HepG2 (cell line): ENCODE measurements around the gene ACAA2. TPM values are rescaled to one million over a fixed set of nuclear protein-coding genes. Genes with fewer than 3 reads are reported as not detected.

ENCODE experiments used
- ATAC-seq: fragments of 200-7000 bp; cut with Tn5 transposase; 3 replicates; pipeline ENCODE4 v1.9.1; 2020; ENCODE audit warnings: mild to moderate bottlenecking, moderate library complexity
- BruUV-seq: library from RNA; stranded (reverse); fragments of 400-500 nt; replicated peaks from 2 replicates; lab custom pipeline; 2021; lab: Mats Ljungman, UMichigan
- CTCF ChIA-PET: fragments of 300-600 bp; formaldehyde crosslinking; extraction: SDS; loops from one replicate; lab custom pipeline; 2021; ENCODE audit warnings: low total read pairs, inconsistent platforms, low intra/inter-chr PET ratio; lab: Yijun Ruan, JAX
- POLR2A ChIA-PET: fragments of 350-600 bp; sonication (Branson Sonifier 250); formaldehyde crosslinking; loops from one replicate; lab custom pipeline; 2020; ENCODE audit warnings: antibody characterized with exemption, inconsistent platforms; lab: Yijun Ruan, JAX
- DNase-seq: peaks from one replicate; pipeline ENCODE4 v3.0.0-alpha.2; 2015; ENCODE audit warnings: low spot score
- FAIRE-seq: peaks from 3 replicates; lab custom pipeline; 2011; peaks lifted over from hg19 to GRCh38; lab: Jason Lieb, UNC
- H2AFZ ChIP-seq: one replicate; pipeline ENCODE4 v1.6.1; 2011; ENCODE audit warnings: low read length, inconsistent platforms
- H3K27ac ChIP-seq: fragments of 300-600 bp; 3 replicates; pipeline ENCODE4 v1.8.0; 2011; ENCODE audit warnings: mixed run types, mild to moderate bottlenecking, mixed read lengths, low read length, inconsistent platforms; ENCODE audit not compliant: insufficient read depth; ENCODE audit errors: extremely low read length
- H3K27me3 ChIP-seq, 2 experiments: fragments of 200-600 bp in 1 of 2; 2 replicates in 1 of 2; 3 replicates in 1 of 2; pipeline versions ENCODE4 v1.6.0 to v1.8.0; 2011; ENCODE audit warnings: low read length in 2 of 2, mild to moderate bottlenecking in 2 of 2, moderate library complexity in 2 of 2, inconsistent platforms in 1 of 2; ENCODE audit not compliant: insufficient read depth in 2 of 2, control insufficient read depth in 1 of 2
- H3K36me3 ChIP-seq, 2 experiments: fragments of 200-600 bp in 1 of 2; replicated peaks in 1 of 2; 2 replicates in 1 of 2; 3 replicates in 1 of 2; pipeline versions ENCODE4 v1.5.1 to v1.8.0; 2011; ENCODE audit warnings: low read length in 2 of 2, inconsistent platforms in 1 of 2; ENCODE audit not compliant: insufficient read depth in 2 of 2, control insufficient read depth in 1 of 2
- H3K4me1 ChIP-seq: 2 replicates; pipeline ENCODE4 v1.5.1; 2012; ENCODE audit warnings: low read length, inconsistent platforms; ENCODE audit not compliant: insufficient read depth
- H3K4me2 ChIP-seq: 2 replicates; pipeline ENCODE4 v1.6.0; 2011; ENCODE audit warnings: low read depth, low read length, inconsistent platforms
- H3K4me3 ChIP-seq, 3 experiments: fragments of 200-600 bp in 1 of 3; sonication (generic), shearing (Covaris generic) in 1 of 3; replicated peaks in 1 of 3; 2 replicates each; pipeline ENCODE4 v1.5.1; 2011 to 2016; ENCODE audit warnings: low read length in 3 of 3, inconsistent platforms in 2 of 3, low read depth in 2 of 3, mild to moderate bottlenecking in 2 of 3, control low read depth in 1 of 3, mixed read lengths in 1 of 3; ENCODE audit not compliant: insufficient read depth in 1 of 3
- H3K79me2 ChIP-seq: one replicate; pipeline ENCODE4 v1.6.1; 2011; ENCODE audit warnings: low read length, inconsistent platforms; ENCODE audit not compliant: insufficient read depth
- H3K9ac ChIP-seq: 2 replicates; pipeline ENCODE4 v1.6.0; 2011; ENCODE audit warnings: mild to moderate bottlenecking, low read depth, low read length, inconsistent platforms; ENCODE audit not compliant: insufficient read depth
- H3K9me3 ChIP-seq: 2 replicates; pipeline ENCODE4 v1.5.1; 2012; ENCODE audit warnings: mild to moderate bottlenecking, low read length
- H4K20me1 ChIP-seq: 2 replicates; pipeline ENCODE4 v1.6.0; 2011; ENCODE audit warnings: inconsistent platforms, mild to moderate bottlenecking, low read length, moderate library complexity; ENCODE audit not compliant: insufficient read depth
- ATAD3A ChIP-seq: sonication (generic); formaldehyde crosslinking; IDR thresholded peaks from 2 replicates; pipeline ENCODE4 v1.4.0; 2020; ENCODE audit warnings: missing genetic modification reagents
- CEBPB ChIP-seq: IDR thresholded peaks from 2 replicates; pipeline ENCODE4 v1.6.1; 2011; ENCODE audit warnings: low read depth, low read length, improper control_type of control experiment, borderline replicate concordance
- KDM5A ChIP-seq: fragments of 200-600 bp; sonication (generic); IDR thresholded peaks from 2 replicates; pipeline ENCODE4 v1.7.0; 2018; ENCODE audit warnings: antibody characterized with exemption, mild to moderate bottlenecking, low read length, borderline replicate concordance
- NAIF1 ChIP-seq: sonication (generic); formaldehyde crosslinking; IDR thresholded peaks from 2 replicates; pipeline ENCODE4 v1.5.0; 2020; ENCODE audit warnings: mild to moderate bottlenecking, missing genetic modification reagents, borderline replicate concordance
- TBP ChIP-seq: sonication (generic); formaldehyde crosslinking; IDR thresholded peaks from 2 replicates; pipeline ENCODE4 v1.5.0; 2020; ENCODE audit warnings: missing genetic modification reagents
- TSC22D2 ChIP-seq: sonication (generic); formaldehyde crosslinking; IDR thresholded peaks from 2 replicates; pipeline ENCODE4 v1.5.1; 2020; ENCODE audit warnings: missing genetic modification reagents, mild to moderate bottlenecking, borderline replicate concordance
- ZNF557 ChIP-seq: sonication (generic); formaldehyde crosslinking; IDR thresholded peaks from 2 replicates; pipeline ENCODE4 v1.4.0; 2020; ENCODE audit warnings: missing genetic modification reagents
- ZNF761 ChIP-seq: sonication (generic); formaldehyde crosslinking; conservative IDR thresholded peaks from 2 replicates; pipeline ENCODE4 v1.4.0; 2020; ENCODE audit warnings: mild to moderate bottlenecking, missing genetic modification reagents
- WGBS: methylation state at CpG from one replicate; pipeline ENCODE4 v1.1.6; 2017; ENCODE audit warnings: low lambda C conversion rate; 5-methylcytosine and 5-hydroxymethylcytosine counted together
- in situ Hi-C: cut with HindIII; loops from 2 replicates; pipeline ENCODE4 v1.10.0; 2017; ENCODE audit warnings: low pct_unique_long_range_greater_than_20kb; ENCODE audit not compliant: extremely low pct_ligation_motif_present
- intact Hi-C: fragments of 100-400 bp; cut with micrococcal nuclease; formaldehyde crosslinking; loops from one replicate; pipeline ENCODE4 v1.10.0; 2022; ENCODE audit not compliant: unreplicated experiment
- polyA plus RNA-seq, 8 experiments: library from polyadenylated mRNA; depleted of rRNA in 3 of 8; stranded (reverse) in 7 of 8; unstranded in 1 of 8; fragments of >200 nt; fragmentation: Illumina TruSeq in 4 of 8; extraction: Trizol in 4 of 8; gene quantifications; 2 replicates each; pipeline versions ENCODE4 v1.2.1 to v1.2.3, GENCODE V29; 2011 to 2016; ENCODE audit warnings: low read depth in 4 of 8, missing spikeins in 1 of 8, mixed read lengths in 1 of 8; ENCODE audit not compliant: insufficient read depth in 1 of 8
- total RNA-seq, 5 experiments: library from RNA; depleted of rRNA; stranded (reverse); fragments of >200 nt; fragmentation: Illumina TruSeq; extraction: Trizol; gene quantifications; 2 replicates each; pipeline ENCODE4 v1.2.3, GENCODE V29; 2016; ENCODE audit warnings: low read depth in 1 of 5
- TF ChIP-seq, protein P1 (sequence below): sonication (generic); formaldehyde crosslinking; IDR thresholded peaks from 2 replicates; pipeline ENCODE4 v1.4.0; 2020; ENCODE audit warnings: mild to moderate bottlenecking, missing genetic modification reagents
- TF ChIP-seq, protein P2 (sequence below): sonication (generic); formaldehyde crosslinking; IDR thresholded peaks from 2 replicates; pipeline ENCODE4 v1.5.1; 2020; ENCODE audit warnings: missing genetic modification reagents, mild to moderate bottlenecking, borderline replicate concordance
- TF ChIP-seq, protein P3 (sequence below): sonication (generic); formaldehyde crosslinking; IDR thresholded peaks from 2 replicates; pipeline ENCODE4 v1.8.0; 2022; ENCODE audit warnings: mild to moderate bottlenecking, missing genetic modification reagents, borderline replicate concordance
- TF ChIP-seq, protein P4 (sequence below): fragments of 450-650 bp; IDR thresholded peaks from 2 replicates; pipeline ENCODE4 v1.6.1; 2017; ENCODE audit warnings: mild to moderate bottlenecking

Gene ACAA2
- total and polyA plus RNA-seq, 2 of the 13 experiments (the other 11 are each of a cell fraction or from before 2014, with no cell fraction given), result 51.6 to 182 TPM

DNA sequence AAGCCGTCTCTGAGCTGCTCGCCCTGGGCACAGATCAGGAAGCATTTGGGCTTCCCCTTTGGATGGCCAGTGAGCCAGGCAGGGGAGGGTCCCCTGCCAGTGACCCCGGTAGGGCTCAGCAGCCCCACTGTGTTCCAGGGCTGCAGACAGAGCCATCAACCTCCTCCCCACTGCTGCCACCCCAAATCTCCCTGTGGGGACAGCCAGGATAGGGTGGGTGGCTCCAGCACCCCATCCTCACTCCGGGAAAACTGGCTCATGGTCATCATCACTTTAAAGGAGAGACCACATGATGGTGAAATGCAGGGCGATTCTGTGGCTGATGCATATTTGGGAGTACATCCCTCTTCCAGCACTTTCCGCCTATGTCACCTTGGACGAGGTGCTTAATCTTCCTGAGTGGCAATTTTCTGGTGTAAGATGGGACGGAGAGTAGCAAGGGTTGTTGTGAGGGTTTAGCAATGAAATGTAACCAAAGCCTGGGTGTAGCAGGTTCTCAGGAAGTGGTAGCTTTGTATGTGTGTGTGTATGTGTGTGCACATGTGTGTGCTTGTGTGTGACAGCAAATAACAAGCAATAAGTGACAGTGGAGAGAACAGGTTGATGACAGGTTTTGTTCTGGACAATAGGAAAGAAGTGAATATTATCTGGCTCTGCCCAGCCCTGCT lies 61.8 kb downstream of the ACAA2 start:
- Histone ChIP-seq H3K9ac (no peak overlapping the region), H4K20me1 (no peaks in the 10 kb centered on the region), H3K36me3 (no peaks in the 10 kb centered on the region), H3K27me3 (peaks cover 1 to 14% of the 10 kb centered on the region in 2 experiments; a peak in 3 of 5 replicates), H3K4me3 (no peak overlapping the region), H3K27ac (no peak overlapping the region), H3K4me2 (no peak overlapping the region), H2AFZ (no peak overlapping the region), H3K9me3 (no peaks in the 10 kb centered on the region), H3K4me1 (peaks cover 4% of the 10 kb centered on the region; the same call in 1 of the 2 replicates), H3K79me2 (no peaks in the 10 kb centered on the region)
- POLR2A ChIA-PET, result no interaction called here
- ATAC-seq (no peak), DNase-seq (no peak), FAIRE-seq (no peak)
- in situ Hi-C loops (no loop called here), intact Hi-C loops (no loop called here)
- CTCF ChIA-PET, result no interaction called here
- no TSS peak for BruUV-seq
- 24% methylated on average over 5 of the region's 8 CpGs for WGBS
- TF ChIP-seq ATAD3A (no peak), ZNF557 (CRISPR knock-in tag) (no peak), CEBPB (no peak), NAIF1 (CRISPR knock-in tag) (no peak), TBP (CRISPR knock-in tag) (no peak), TSC22D2 (CRISPR knock-in tag) (no peak), KDM5A (no peak), ZNF761 (CRISPR knock-in tag) (no peak)
- TF ChIP-seq, protein P1, sequence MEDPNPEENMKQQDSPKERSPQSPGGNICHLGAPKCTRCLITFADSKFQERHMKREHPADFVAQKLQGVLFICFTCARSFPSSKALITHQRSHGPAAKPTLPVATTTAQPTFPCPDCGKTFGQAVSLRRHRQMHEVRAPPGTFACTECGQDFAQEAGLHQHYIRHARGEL (CRISPR knock-in tag), result no peak
- TF ChIP-seq, protein P2, sequence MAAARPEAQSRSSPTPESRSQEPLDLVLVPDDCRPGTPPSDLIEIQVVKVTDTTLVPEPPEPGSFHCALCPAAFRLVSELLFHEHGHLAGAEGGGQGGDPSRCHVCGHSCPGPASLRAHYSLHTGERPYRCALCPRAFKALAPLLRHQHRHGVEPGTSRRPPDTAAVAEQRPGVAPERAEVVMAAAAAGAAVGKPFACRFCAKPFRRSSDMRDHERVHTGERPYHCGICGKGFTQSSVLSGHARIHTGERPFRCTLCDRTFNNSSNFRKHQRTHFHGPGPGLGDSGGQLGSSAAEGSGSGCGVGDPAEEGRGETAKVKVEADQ (CRISPR knock-in tag), result no peak
- TF ChIP-seq, protein P3, sequence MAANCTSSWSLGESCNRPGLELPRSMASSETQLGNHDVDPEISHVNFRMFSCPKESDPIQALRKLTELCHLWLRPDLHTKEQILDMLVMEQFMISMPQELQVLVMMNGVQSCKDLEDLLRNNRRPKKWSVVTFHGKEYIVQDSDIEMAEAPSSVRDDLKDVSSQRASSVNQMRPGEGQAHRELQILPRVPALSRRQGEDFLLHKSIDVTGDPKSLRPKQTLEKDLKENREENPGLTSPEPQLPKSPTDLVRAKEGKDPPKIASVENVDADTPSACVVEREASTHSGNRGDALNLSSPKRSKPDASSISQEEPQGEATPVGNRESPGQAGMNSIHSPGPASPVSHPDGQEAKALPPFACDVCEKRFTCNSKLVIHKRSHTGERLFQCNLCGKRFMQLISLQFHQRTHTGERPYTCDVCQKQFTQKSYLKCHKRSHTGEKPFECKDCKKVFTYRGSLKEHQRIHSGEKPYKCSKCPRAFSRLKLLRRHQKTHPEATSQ, result no peak
- TF ChIP-seq, protein P4, sequence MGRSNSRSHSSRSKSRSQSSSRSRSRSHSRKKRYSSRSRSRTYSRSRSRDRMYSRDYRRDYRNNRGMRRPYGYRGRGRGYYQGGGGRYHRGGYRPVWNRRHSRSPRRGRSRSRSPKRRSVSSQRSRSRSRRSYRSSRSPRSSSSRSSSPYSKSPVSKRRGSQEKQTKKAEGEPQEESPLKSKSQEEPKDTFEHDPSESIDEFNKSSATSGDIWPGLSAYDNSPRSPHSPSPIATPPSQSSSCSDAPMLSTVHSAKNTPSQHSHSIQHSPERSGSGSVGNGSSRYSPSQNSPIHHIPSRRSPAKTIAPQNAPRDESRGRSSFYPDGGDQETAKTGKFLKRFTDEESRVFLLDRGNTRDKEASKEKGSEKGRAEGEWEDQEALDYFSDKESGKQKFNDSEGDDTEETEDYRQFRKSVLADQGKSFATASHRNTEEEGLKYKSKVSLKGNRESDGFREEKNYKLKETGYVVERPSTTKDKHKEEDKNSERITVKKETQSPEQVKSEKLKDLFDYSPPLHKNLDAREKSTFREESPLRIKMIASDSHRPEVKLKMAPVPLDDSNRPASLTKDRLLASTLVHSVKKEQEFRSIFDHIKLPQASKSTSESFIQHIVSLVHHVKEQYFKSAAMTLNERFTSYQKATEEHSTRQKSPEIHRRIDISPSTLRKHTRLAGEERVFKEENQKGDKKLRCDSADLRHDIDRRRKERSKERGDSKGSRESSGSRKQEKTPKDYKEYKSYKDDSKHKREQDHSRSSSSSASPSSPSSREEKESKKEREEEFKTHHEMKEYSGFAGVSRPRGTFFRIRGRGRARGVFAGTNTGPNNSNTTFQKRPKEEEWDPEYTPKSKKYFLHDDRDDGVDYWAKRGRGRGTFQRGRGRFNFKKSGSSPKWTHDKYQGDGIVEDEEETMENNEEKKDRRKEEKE, result no peak
